Breast epithelium (tissue), 3 donors: ENCODE data around the gene IQCH.

ENCODE experiments used
- POLR2A ChIP-seq: fragments of 450-650 bp; IDR thresholded peaks from one replicate; pipeline ENCODE4 v1.6.1; 2016; ENCODE audit warnings: antibody characterized with exemption, mild to moderate bottlenecking, moderate library complexity
- POLR2AphosphoS5 ChIP-seq, 3 donors: sonication (generic); formaldehyde crosslinking; IDR thresholded peaks; one replicate each; pipeline ENCODE4 v1.6.1; 2017; ENCODE audit warnings: antibody characterized with exemption in 3 of 3
- TF ChIP-seq, protein P1 (sequence below), 3 donors: fragments of 450-650 bp; IDR thresholded peaks; one replicate each; pipeline ENCODE4 v1.5.1; 2016 to 2017; ENCODE audit warnings: antibody characterized with exemption in 3 of 3, mild to moderate bottlenecking in 3 of 3, moderate library complexity in 3 of 3

- TF ChIP-seq, protein P1, sequence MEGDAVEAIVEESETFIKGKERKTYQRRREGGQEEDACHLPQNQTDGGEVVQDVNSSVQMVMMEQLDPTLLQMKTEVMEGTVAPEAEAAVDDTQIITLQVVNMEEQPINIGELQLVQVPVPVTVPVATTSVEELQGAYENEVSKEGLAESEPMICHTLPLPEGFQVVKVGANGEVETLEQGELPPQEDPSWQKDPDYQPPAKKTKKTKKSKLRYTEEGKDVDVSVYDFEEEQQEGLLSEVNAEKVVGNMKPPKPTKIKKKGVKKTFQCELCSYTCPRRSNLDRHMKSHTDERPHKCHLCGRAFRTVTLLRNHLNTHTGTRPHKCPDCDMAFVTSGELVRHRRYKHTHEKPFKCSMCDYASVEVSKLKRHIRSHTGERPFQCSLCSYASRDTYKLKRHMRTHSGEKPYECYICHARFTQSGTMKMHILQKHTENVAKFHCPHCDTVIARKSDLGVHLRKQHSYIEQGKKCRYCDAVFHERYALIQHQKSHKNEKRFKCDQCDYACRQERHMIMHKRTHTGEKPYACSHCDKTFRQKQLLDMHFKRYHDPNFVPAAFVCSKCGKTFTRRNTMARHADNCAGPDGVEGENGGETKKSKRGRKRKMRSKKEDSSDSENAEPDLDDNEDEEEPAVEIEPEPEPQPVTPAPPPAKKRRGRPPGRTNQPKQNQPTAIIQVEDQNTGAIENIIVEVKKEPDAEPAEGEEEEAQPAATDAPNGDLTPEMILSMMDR (IDR thresholded peaks at IDR 0.05): no peak
- no peak for TF ChIP-seq POLR2AphosphoS5 (IDR thresholded peaks at IDR 0.05)
- TF ChIP-seq POLR2A: no peak
Observed at GRCh38 chr15:67327737-67328136, 73.2 kb downstream of the IQCH start.
